ENCODE data around the gene PKP4.

PKP4 gene

DNA sequence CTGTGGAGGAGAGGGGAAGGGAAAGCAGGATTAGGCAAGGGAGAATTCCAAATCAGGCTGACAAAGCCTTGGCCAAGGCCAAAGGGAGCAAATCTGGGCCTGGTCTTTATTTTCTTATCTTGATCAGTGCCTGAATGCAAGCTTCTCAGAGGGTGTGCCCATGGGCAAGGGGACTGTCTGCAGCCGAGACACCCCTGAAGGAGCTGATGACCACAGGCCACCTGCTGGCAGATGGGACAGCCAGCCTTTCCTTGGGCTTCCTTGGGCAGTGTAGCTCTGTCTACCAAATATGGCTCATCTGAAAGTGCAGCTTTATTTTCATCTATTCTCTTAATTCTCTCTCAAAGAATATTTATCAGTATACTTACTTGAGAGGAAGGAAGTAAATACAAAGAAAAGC, 117.0 kb downstream of the PKP4 start:
- no peak for TF ChIP-seq SIN3A (IDR thresholded peaks at IDR 0.05; ENCODE audit: borderline replicate concordance, insufficient read depth, low read length)
- no peak for TF ChIP-seq POLR2AphosphoS5 (IDR thresholded peaks at IDR 0.05; ENCODE audit: low read depth, low read length)
- no peak for TF ChIP-seq FOXP2 (optimal IDR thresholded peaks at IDR 0.05; ENCODE audit: borderline replicate concordance, extremely low read depth, extremely low read length, insufficient read depth)
- no peak for TF ChIP-seq REST (IDR thresholded peaks at IDR 0.05; ENCODE audit: insufficient read depth in 1 of 2, low read depth in 2 of 2, low read length in 2 of 2)
- no peak for TF ChIP-seq TAF1 (IDR thresholded peaks at IDR 0.05; ENCODE audit: borderline replicate concordance, insufficient read depth, low read length)

- TF ChIP-seq TAF1 (IDR thresholded peaks at IDR 0.05; ENCODE audit: borderline replicate concordance, insufficient read depth, low read length), result no peak
- no peak for TF ChIP-seq POLR2AphosphoS5 (IDR thresholded peaks at IDR 0.05; ENCODE audit: low read depth, low read length)
- TF ChIP-seq FOXP2 (optimal IDR thresholded peaks at IDR 0.05; ENCODE audit: borderline replicate concordance, extremely low read depth, extremely low read length, insufficient read depth), result no peak
- TF ChIP-seq REST (IDR thresholded peaks at IDR 0.05; ENCODE audit: insufficient read depth in 1 of 2, low read depth in 2 of 2, low read length in 2 of 2), result no peak
- TF ChIP-seq SIN3A (IDR thresholded peaks at IDR 0.05; ENCODE audit: borderline replicate concordance, insufficient read depth, low read length), result no peak
Observed at GRCh38 chr2:158575051-158575635, 118.4 kb downstream of the PKP4 start.

- TF ChIP-seq POLR2AphosphoS5 (IDR thresholded peaks at IDR 0.05; ENCODE audit: low read depth, low read length), result no peak
- TF ChIP-seq TAF1 (IDR thresholded peaks at IDR 0.05; ENCODE audit: borderline replicate concordance, insufficient read depth, low read length), result no peak
- no peak for TF ChIP-seq REST (IDR thresholded peaks at IDR 0.05; ENCODE audit: insufficient read depth in 1 of 2, low read depth in 2 of 2, low read length in 2 of 2)
- no peak for TF ChIP-seq FOXP2 (optimal IDR thresholded peaks at IDR 0.05; ENCODE audit: borderline replicate concordance, extremely low read depth, extremely low read length, insufficient read depth)
- TF ChIP-seq SIN3A (IDR thresholded peaks at IDR 0.05; ENCODE audit: borderline replicate concordance, insufficient read depth, low read length), result no peak
Observed at GRCh38 chr2:158577141-158577540, 120.4 kb downstream of the PKP4 start.

DNA sequence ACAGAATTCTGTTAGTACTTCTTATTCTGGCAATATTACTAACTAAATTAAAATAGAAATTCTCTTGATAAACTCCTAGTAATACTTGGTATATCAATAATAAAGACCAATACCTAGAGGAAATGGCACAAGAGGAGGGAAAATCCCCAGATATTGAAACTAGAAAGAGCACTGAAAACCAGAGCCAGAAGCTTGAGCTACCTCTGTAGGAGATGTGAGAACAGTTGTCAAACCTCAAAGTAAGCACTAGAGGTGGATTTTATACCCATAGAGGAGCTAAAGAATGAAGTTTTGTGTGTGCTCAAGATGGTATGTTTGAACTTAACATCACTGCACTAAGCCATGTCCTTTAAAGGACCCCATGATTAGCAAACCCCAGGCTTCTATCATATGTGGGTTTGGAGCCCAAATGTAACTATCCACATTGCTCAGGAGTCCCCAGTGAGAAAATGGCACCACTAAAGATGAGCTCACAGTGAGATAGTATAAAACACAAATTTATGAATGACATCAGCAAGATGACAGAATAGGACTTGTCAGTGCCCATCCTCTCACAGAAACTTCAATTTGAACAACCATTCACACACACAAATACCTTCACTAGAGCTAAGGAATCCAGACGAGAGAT, 122.1 kb downstream of the PKP4 start:
- TF ChIP-seq REST (IDR thresholded peaks at IDR 0.05; ENCODE audit: insufficient read depth in 1 of 2, low read depth in 2 of 2, low read length in 2 of 2) (no peak), TAF1 (IDR thresholded peaks at IDR 0.05; ENCODE audit: borderline replicate concordance, insufficient read depth, low read length) (no peak), FOXP2 (optimal IDR thresholded peaks at IDR 0.05; ENCODE audit: borderline replicate concordance, extremely low read depth, extremely low read length, insufficient read depth) (no peak), SIN3A (IDR thresholded peaks at IDR 0.05; ENCODE audit: borderline replicate concordance, insufficient read depth, low read length) (no peak), POLR2AphosphoS5 (IDR thresholded peaks at IDR 0.05; ENCODE audit: low read depth, low read length) (no peak)
